ENCODE data around the gene ITIH4. TPM values are rescaled to one million over a fixed set of nuclear protein-coding genes. Genes with fewer than 3 reads are reported as not detected.

The ITIH4 gene
- polyA plus RNA-seq, 3 donors, result 5.1 to 14.7 (median 10.2) TPM

- DNase-seq (ENCODE audit: extremely low read depth in 1 of 11, low read depth in 9 of 11, low spot score in 4 of 11), result peak in 1 of 11 donors; percentile 10
Measured at GRCh38 chr3:52854013-52854412, 23.5 kb upstream of the ITIH4 start.

- no peak for DNase-seq (ENCODE audit: extremely low read depth in 1 of 11, low read depth in 9 of 11, low spot score in 4 of 11)
Measured at GRCh38 chr3:52852419-52852818, 21.9 kb upstream of the ITIH4 start.

DNA sequence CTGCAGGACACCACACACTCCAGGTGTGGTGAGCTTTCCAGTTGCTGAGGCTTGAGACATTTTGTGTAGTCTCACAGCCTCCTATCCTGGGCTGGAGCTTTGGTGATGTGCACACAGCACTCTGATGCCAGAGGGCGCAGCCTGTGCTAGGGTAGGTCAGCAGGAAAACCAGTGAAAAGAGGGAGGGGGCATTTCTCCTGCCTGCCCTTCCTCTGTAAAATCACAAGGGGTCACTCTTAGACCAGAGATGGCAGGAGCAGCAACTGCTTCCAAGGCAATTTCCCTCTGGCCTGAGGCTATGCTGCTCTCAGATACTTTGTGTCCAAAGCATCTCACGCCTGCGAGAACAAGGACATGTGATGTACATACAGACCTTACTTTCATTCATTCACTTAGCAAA lies 20.9 kb upstream of the ITIH4 start:
- peak in 3 of 11 donors; percentile 17 to 22 (median 18) for DNase-seq (ENCODE audit: extremely low read depth in 1 of 11, low read depth in 9 of 11, low spot score in 4 of 11)

DNA sequence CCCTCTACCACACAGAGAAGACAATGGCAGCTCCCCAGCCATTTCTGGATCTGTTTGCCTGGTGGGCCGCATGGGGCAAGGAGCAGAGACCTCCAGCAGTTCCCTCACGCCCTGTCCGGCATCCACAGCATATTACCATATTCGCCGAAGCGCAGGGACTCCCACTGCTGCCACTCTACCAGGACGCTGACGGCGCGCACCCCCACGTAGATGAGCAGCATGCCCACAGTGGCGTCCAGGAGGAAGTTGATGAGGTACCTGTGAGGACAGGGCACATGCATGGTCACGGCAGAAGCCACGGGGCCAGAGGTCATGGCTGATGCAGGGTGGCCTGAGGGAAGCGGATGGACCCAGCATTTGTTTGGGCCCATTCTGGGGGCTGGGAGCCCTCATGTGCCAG lies 19.2 kb upstream of the ITIH4 start:
- DNase-seq (ENCODE audit: extremely low read depth in 1 of 11, low read depth in 9 of 11, low spot score in 4 of 11), result no peak

DNA sequence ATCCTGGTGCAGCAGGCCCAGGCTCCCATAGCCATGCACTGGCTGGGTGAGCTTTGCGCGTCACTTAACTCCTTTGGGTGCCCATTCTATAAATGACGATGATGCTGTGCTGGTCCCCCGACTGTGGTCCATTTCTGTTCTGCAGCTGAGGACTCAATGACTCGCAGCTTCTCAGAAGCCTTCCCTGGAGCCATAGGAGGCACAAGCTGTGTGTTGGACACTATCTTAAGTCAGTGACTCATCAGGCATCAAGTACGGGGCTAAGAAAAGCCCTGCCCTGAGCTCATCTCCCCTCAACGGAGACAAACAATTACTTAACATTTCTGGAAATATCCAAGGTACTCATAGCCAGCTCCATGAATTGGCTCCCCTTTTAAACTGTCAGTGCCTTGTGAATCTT lies 18.1 kb upstream of the ITIH4 start:
- DNase-seq (ENCODE audit: extremely low read depth in 1 of 11, low read depth in 9 of 11, low spot score in 4 of 11), result no peak

- no peak for DNase-seq (ENCODE audit: extremely low read depth in 1 of 11, low read depth in 9 of 11, low spot score in 4 of 11)
Measured at GRCh38 chr3:52847726-52848125, 17.3 kb upstream of the ITIH4 start.

DNA sequence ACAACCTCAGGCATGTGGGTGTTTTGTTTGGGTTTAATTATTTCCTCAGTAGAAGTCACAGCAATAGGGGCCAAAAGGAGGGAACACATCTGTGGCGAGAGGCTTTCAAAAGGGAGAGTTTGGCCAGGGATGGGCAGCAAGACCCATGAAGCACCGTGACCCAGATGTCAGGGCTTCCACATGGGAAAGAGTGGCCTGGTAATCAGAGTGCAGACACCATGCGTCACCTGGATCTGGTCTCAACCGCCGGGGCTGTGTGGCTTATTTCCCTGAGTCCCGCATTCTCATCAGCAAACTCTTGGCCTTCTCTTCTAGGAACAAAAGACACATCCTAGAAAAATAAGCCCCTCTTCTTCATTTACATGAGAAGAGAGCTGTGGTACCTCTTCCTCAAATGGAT lies 16.8 kb upstream of the ITIH4 start:
- no peak for DNase-seq (ENCODE audit: extremely low read depth in 1 of 11, low read depth in 9 of 11, low spot score in 4 of 11)

- no peak for DNase-seq (ENCODE audit: extremely low read depth in 1 of 11, low read depth in 9 of 11, low spot score in 4 of 11)
Measured at GRCh38 chr3:52846432-52846965, 16.0 kb upstream of the ITIH4 start.

DNA sequence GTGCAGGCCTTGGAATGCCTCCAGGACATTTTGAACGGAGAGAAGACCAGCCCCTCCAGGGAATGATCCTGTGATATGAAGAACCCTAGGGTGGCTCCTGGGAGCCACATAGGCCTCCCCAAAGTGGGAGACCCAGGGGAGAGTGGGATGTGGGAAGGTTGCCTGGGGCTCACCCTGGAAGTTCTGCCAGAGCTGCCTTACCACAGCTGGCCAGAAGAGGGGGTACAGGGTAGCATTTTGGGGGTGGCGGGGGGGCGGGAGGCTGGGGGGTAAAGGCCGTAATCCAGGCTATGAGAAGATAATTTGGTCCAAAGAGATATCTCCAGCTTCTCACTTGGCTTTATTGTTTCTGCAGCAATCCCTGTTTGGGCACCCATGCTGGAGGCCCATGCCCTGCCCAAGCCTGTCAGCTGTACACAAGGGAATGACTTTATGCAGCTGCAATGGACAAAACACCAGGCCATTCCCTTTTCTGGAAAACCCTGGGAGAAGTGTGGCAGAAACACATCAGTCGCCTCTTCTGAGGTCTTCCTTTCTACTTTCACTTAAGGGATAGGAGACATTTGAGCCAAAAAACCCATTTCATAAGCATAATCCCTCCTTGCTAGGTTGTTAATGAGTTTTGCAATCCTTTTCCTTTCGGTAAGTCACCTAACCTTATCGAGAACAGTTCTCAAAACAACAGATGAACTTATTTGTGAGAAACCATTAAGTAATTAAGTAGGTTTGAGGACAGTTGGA lies 15.4 kb upstream of the ITIH4 start:
- DNase-seq (ENCODE audit: extremely low read depth in 1 of 11, low read depth in 9 of 11, low spot score in 4 of 11), result no peak

DNA sequence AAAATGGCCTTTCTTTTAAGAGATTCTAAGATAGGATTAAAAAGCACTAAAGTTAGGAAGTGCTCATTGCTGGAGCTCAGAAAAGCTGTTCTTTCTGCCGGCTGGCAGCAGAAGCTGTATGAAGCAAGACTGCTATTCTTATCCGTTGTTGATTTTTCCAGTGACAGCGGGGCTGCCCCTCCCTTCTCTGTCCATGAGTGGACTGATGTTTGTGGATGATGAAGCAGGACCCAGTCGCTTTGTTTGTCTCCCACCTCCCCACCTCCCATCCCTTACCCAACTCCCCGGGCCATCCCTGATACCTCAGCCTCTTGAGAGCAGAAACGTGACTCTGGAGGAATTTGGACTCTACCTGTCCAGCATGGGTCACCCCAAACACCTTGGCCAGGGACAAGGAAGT lies 14.7 kb upstream of the ITIH4 start:
- DNase-seq (ENCODE audit: extremely low read depth in 1 of 11, low read depth in 9 of 11, low spot score in 4 of 11), result no peak

DNA sequence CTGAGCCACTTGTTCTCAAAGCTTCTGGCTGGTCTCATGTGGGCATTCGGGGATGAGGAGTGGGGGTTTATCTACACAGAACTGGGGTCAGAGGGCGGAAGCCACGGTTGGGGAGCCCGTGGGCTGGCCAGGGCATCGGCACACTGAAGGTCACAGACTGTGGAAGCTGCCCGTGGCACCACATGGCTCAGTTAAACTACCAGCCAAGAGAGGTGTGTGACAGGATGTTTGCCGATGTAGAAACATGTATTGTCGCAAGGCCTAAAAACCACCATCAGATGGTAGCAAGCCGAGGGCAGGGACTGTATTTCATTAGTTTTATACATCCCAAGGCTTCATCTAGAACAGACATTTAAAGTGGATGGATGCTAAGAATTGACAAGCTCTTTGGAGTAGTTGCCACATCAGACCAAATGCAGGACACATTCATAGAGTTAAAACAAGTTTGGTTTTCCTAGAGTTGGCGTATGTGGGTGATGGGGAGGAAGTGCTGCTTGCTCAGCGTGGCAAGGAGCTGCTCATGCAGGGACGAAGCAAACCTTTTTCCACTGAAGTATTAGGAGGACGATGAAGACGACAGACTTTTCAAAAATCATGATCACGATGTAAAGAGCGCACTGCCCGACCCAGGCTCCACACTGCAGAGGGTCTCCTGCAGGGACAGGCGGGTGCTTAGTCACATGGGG lies 14.0 kb upstream of the ITIH4 start:
- no peak for DNase-seq (ENCODE audit: extremely low read depth in 1 of 11, low read depth in 9 of 11, low spot score in 4 of 11)

DNA sequence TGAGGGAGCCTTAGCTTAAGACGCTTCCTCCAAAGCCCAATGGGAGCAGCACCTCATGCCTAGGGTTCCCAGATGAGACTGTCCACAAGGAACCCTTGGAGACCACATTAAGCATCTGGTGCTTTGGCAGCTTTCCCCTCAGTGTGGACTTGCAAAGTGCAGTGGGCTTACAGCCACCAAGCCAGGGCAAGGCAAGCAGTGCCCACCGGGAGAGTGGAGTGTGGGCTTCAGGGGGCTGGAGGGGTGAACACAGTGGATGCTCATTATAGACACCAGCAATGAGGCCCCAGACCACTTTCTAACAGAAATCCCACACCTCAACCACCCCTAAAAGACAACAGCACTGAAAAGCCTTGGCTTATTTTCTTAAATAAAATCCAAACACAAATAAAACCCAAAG lies 13.4 kb upstream of the ITIH4 start:
- no peak for DNase-seq (ENCODE audit: extremely low read depth in 1 of 11, low read depth in 9 of 11, low spot score in 4 of 11)

DNA sequence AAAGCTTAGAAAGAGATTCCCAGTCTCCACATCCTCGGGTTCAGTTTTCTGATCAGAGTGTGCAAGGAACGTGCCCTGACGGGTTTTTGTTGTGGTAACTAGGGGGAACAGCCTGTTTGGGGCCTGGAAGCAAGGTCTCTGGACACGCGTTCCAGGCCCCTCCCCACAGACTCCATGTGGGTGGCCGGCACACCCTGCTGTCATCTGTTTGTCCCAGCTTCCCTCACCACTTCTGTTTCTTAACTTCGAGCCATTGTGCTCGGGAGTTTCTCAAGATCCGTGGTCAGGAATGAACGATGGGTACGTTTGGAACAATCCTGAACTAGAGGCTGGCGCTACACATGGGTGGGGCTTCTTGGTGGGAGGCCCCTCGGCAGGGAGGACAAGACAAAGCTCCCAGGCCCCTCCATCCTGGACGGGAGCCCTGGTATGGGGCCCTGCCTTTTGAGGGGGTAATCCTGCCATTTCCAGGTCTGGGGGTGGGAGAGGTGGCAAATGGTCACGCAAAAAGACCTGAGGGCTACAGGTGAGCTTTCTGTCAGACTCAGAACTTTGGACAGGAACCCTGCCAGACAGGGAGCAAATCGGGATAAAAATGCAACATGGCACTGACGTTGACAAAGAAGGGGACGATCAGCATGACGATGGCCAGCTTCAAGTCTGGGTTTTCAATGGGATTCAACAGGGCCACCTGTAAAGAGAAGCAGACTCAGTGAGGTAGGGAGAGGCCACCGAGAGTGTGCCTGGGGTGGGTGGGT lies 12.8 kb upstream of the ITIH4 start:
- DNase-seq (ENCODE audit: extremely low read depth in 1 of 11, low read depth in 9 of 11, low spot score in 4 of 11), result no peak

GRCh38 chr3:52842424-52842823 lies 12.0 kb upstream of the ITIH4 start:
- no peak for DNase-seq (ENCODE audit: extremely low read depth in 1 of 11, low read depth in 9 of 11, low spot score in 4 of 11)

DNA sequence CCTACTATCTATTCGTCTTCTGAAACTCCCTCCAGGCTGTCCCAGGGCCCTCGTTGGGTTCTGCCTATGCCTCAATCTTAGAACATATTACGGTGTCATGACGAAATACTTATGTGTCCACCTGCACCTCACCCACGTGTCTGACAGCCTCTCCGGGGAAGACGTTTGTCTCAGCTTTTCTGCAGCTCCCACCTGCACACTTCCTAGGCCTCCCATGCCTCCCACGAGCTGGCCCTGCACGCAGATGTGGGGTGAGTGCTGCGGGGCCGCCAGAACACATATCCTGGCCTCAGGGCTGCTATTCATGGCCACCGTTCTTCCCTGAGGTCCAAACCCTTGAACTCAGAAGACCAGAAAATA lies 11.5 kb upstream of the ITIH4 start:
- no peak for DNase-seq (ENCODE audit: extremely low read depth in 1 of 11, low read depth in 9 of 11, low spot score in 4 of 11)

GRCh38 chr3:52841211-52841980 lies 10.9 kb upstream of the ITIH4 start:
- DNase-seq (ENCODE audit: extremely low read depth in 1 of 11, low read depth in 9 of 11, low spot score in 4 of 11), result no peak

DNA sequence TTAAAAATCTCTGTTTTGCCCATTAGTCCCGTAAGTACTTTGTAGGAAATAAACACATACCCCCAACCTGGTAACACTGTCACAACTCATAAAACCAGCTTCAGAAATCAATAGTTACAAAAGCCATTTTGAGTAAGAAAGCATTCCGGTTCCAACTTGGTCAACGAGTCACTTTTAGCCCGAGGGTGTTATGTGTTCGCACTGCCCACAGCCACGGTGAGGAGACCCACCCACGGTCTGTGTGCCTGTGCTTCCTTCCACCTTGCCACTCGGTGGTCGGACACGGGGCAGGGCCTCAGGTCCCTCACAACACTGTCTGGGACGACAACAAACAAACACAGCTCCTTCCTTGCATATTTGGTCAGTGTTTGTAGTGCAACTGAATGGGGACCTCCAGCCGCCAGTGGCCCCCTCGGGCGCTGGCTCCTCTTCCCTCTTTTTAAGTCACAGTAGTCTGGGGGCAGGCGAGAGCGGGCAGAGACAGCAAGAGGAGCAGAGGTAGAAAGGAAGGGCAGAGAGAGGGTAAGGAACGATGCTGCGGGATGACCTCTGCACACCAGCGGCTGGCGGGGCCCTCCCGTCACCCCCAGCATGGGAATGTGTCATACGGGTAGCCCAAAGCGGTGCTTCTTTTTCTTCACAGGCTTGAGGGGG lies 9.5 kb upstream of the ITIH4 start:
- no peak for DNase-seq (ENCODE audit: extremely low read depth in 1 of 11, low read depth in 9 of 11, low spot score in 4 of 11)

DNA sequence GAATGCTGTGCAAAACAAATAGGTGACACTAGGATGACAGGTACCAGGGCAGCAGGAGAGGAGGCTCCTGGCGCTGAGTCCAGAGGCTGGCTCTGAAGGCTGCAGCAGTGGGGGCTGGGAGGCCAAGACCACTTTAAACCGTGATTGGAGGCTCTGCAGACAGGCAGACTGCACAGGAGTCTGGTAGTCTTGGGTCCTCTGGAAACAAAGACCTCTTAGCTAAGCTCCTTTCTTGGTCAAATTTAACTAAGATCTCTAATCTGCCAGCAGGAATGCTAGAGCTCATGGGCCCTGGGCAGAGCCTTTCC lies 8.8 kb upstream of the ITIH4 start:
- no peak for DNase-seq (ENCODE audit: extremely low read depth in 1 of 11, low read depth in 9 of 11, low spot score in 4 of 11)
